Measurements from ENCODE around the gene SORBS1.

- no peak for TF ChIP-seq CTCF (tag by site-specific recombination; IDR thresholded peaks at IDR 0.05)
- TF ChIP-seq AEBP2 (tag by site-specific recombination; IDR thresholded peaks at IDR 0.05; ENCODE audit: borderline replicate concordance), result no peak
- no peak for TF ChIP-seq ZNF266 (tag by site-specific recombination; IDR thresholded peaks at IDR 0.05; ENCODE audit: low read depth)
- no peak for TF ChIP-seq GLI2 (tag by site-specific recombination; IDR thresholded peaks at IDR 0.05; ENCODE audit: borderline replicate concordance, low read depth)
- no peak for TF ChIP-seq ZBTB21 (tag by site-specific recombination; IDR thresholded peaks at IDR 0.05)
- no peak for TF ChIP-seq REST (tag by site-specific recombination; IDR thresholded peaks at IDR 0.05)
- TF ChIP-seq ZNF274 (IDR thresholded peaks at IDR 0.05; ENCODE audit: low read length), result no peak
- TF ChIP-seq ZNF274 (tag by site-specific recombination; IDR thresholded peaks at IDR 0.05; ENCODE audit: borderline replicate concordance), result no peak
- no peak for TF ChIP-seq ZNF24 (tag by site-specific recombination; IDR thresholded peaks at IDR 0.05)
These were observed 256.2 kb downstream of the SORBS1 start for GRCh38 chr10:95304976-95305375.

Measured in HEK293 (cell line).